ENCODE data around the gene IFT88.

GRCh38 chr13:20684041-20684440 lies 117.1 kb downstream of the IFT88 start:
- TF ChIP-seq POLR2A (IDR thresholded peaks at IDR 0.05), result no peak
- TF ChIP-seq CTCF (IDR thresholded peaks at IDR 0.05), result no peak
- no peak for TF ChIP-seq POLR2AphosphoS5 (IDR thresholded peaks at IDR 0.05)
- TF ChIP-seq EP300 (IDR thresholded peaks at IDR 0.05), result no peak

Measured in stomach (tissue), 4 donors.